Suppressor macrophage treated with lipopolysaccharide for 1 hour (primary cell): ENCODE data around the gene OR51D1.

ENCODE experiments used
- DNase-seq, 3 donors: peaks; one replicate each; pipeline ENCODE4 v3.0.0-alpha.2; 2020 to 2022

The OR51D1 gene

GRCh38 chr11:4645974-4646373 lies 8.7 kb downstream of the OR51D1 start:
- no peak for DNase-seq

GRCh38 chr11:4647766-4648165 lies 10.5 kb downstream of the OR51D1 start:
- no peak for DNase-seq

DNA sequence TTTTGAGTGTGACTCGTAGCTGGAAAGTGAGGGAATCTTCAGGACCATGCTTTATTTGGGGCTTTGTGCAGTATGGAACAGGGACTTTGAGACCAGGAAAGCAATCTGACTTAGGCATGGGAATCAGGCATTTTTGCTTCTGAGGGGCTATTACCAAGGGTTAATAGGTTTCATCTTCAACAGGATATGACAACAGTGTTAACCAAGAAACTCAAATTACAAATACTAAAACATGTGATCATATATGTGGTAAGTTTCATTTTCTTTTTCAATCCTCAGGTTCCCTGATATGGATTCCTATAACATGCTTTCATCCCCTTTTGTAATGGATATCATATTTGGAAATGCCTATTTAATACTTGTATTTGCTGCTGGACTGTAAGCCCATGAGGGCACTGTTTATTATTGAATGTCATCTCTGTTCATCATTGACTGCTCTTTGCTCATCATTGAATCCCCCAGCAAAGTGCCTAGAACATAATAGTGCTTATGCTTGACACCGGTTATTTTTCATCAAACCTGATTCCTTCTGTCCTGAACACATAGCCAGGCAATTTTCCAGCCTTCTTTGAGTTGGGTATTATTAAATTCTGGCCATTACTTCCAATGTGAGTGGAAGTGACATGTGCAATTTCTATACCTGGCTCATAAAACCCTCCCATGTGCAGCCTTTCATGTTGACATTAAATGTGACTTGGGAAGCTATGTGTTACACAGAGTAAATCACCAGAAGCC lies 17.5 kb downstream of the OR51D1 start:
- DNase-seq = no peak

GRCh38 chr11:4658629-4659445 lies 21.6 kb downstream of the OR51D1 start:
- no peak for DNase-seq

DNA sequence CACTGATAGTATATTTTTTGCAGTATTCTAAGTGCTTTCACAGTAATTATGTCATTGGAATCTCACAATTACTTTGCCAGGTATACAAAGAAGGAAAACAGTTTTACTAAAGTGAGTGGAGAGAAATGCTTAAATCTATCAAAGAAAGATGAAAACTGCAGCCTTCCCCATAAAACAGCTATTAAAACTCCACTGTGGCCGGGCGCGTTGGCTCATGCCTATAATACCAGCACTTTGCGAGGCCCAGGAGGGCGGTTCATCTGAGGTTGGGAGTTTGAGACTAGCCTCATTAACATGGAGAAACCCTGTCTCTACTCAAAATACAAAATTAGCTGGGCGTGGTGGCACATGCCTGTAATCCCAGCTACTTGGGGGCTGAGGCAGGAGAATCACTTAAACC lies 25.6 kb downstream of the OR51D1 start:
- DNase-seq = no peak

DNA sequence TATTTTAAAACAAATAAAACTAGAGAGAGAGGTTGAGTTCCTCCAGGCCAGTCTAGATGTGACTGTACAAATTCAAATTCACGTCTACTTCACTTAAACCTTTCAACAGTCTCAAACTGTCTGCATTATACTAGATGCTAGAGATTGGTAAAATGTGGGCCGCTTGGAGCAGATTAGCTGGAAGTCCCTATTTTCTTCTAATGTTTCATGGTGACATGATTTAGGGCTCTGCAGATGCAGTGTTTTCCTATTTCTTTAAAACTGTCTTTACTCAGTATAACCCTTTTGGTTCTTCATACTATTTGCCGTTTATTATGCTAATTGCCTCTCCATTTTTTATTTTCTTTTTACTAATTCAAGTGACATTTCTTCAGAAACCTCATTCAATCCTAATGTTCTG lies 26.9 kb downstream of the OR51D1 start:
- DNase-seq = no peak

DNA sequence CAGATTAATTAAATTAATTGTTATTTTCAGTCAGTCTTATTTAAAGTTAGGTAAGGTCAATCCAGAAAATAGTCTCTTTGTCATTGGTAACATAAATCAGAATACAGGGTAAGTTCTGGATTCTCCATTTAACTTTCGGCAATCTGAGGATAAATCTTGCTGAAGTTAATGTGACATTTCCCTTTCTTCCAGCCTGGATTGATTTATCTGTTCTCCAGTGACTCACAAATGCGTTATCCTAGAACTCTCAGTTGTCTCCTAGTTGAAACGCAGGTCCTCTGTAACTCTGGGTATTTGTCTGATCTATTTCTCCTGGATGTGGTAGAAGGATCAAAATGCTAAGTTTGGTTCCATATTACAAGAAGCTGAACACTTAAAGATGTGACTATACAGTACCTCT lies 27.5 kb downstream of the OR51D1 start:
- no peak for DNase-seq

DNA sequence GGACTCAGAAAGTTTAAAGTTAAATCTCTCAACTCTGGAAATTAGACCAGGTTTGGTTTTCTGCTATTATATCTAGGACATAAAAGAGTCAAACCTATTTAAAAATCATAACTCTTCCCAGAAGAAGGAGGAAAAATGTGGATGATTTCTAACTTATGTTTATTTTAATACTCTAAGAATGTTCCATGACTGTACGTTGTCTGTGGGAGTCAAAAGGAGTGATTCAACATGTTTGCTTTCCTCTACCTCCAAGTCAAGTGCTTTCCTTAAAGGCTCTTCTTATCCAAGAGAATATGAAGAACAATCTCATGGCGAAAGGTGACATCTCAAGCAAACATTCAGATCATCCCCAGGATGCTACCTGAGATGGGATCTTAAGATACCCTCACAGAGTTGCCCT lies 28.1 kb downstream of the OR51D1 start:
- no peak for DNase-seq

DNA sequence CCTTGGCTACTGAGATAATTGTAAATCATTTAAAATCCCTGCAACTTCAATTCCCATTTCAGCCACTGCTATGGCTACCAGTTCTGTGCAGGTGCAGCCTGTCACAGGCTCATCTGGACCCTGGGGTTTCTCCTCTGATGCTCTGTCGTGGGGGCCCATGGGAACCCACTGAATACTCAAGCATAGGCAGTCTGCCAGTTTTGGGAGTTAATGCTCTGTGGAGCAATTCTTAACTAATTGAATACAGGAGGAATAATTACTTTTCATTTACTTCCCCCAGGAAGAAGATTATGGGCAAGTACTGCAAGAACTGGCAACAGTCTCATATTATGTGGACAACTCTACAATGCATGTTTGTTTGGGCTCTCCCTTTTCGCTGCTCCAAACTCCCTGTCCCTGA lies 34.5 kb downstream of the OR51D1 start:
- no peak for DNase-seq

- no peak for DNase-seq
These were observed 35.2 kb downstream of the OR51D1 start for GRCh38 chr11:4672470-4672869.

GRCh38 chr11:4673781-4674180 lies 36.5 kb downstream of the OR51D1 start:
- DNase-seq = no peak

- no peak for DNase-seq
These were observed 40.7 kb downstream of the OR51D1 start for GRCh38 chr11:4677948-4678347.

GRCh38 chr11:4680341-4680740 lies 43.1 kb downstream of the OR51D1 start:
- no peak for DNase-seq

DNA sequence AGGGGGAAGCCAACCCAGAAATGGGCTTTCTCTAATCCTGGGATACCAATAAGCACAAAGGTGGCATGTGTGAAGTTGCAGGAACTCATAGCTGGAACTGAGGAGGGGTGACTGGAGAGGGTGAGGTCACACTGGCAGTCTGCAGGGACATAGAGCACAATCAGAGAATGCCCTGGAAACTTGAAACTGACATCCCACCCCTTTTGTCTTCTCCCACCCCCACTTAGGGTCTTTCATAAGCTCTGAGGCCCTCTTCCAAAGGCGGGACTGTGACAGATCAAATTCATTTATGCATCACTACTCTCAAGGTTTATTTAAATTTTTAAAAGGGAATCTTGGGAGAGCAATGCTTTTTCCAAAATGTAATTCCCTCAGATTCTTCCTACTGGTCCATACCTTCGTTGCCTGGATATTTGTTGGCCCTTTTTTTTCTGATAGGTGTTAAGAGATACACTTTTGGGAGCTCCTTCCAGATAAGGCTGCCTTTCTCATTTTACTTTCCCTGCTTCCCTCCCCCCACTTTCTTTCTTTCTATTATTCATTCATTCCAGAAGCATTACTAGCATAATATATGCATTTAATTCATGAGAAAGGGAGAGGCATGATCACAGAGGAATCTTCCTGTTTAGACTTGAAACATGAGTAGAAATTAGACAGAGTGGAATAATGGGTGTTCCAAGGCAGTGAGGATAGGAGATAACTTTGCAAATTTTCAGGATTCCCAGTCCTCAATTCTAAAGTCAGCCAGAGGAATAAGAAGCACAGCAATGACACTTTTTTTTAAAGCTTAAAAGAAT lies 45.5 kb downstream of the OR51D1 start:
- no peak for DNase-seq

- no peak for DNase-seq
These were observed 47.5 kb downstream of the OR51D1 start for GRCh38 chr11:4684631-4685285.
